HG03175 (cell line): ENCODE results near the gene SETX.
"Not testable (repeated sequence)": the region's sequence is repeated elsewhere in the genome, so short reads cannot be mapped to it uniquely, and the experiment has no call there.

ENCODE experiments used
- ATAC-seq: cut with Tn5 transposase; IDR thresholded peaks from one replicate; pipeline ENCODE4 v1.9.1; 2021; ENCODE audit warnings: mild to moderate bottlenecking, moderate library complexity; ENCODE audit not compliant: unreplicated experiment

Gene SETX

GRCh38 chr9:132354637-132355355, at the start of gene SETX:
TSS of gene SETX (minus strand) at chr9:132354986. CDS start at chr9:132349428, 5,558 bp downstream.
- ATAC-seq: peak; percentile 90

- ATAC-seq: no peak
These were observed 49.6 kb upstream of the SETX start for GRCh38 chr9:132404228-132404881.

- no peak for ATAC-seq
These were observed 47.0 kb upstream of the SETX start for GRCh38 chr9:132401824-132402223.

GRCh38 chr9:132395560-132395959, 40.8 kb upstream of the SETX start:
- no peak for ATAC-seq

- ATAC-seq: no peak
These were observed 36.7 kb upstream of the SETX start for GRCh38 chr9:132391449-132391848.

GRCh38 chr9:132390966-132391365, 36.2 kb upstream of the SETX start:
- ATAC-seq: no peak

GRCh38 chr9:132387133-132387532, 32.3 kb upstream of the SETX start:
- no peak for ATAC-seq

- no peak for ATAC-seq
These were observed 29.6 kb upstream of the SETX start for GRCh38 chr9:132384376-132384775.

- no peak for ATAC-seq
These were observed 28.7 kb upstream of the SETX start for GRCh38 chr9:132383462-132383883.

- ATAC-seq: peak; percentile 79
These were observed 27.3 kb upstream of the SETX start for GRCh38 chr9:132381966-132382541.

- not testable (repeated sequence) for ATAC-seq
These were observed 23.6 kb upstream of the SETX start for GRCh38 chr9:132378416-132378815.

GRCh38 chr9:132377769-132378168, 23.0 kb upstream of the SETX start:
- not testable (repeated sequence) for ATAC-seq

- ATAC-seq: no peak
These were observed 17.6 kb upstream of the SETX start for GRCh38 chr9:132372177-132373095.

GRCh38 chr9:132370592-132370991, 15.8 kb upstream of the SETX start:
- ATAC-seq: no peak

- ATAC-seq: no peak
These were observed 14.6 kb upstream of the SETX start for GRCh38 chr9:132369421-132369820.

- ATAC-seq: no peak
These were observed 13.0 kb upstream of the SETX start for GRCh38 chr9:132367613-132368313.

GRCh38 chr9:132366481-132366880, 11.7 kb upstream of the SETX start:
- no peak for ATAC-seq

- no peak for ATAC-seq
These were observed 11.2 kb upstream of the SETX start for GRCh38 chr9:132365986-132366385.

- no peak for ATAC-seq
These were observed 9.3 kb upstream of the SETX start for GRCh38 chr9:132364068-132364467.

- no peak for ATAC-seq
These were observed 3.0 kb upstream of the SETX start for GRCh38 chr9:132357764-132358163.
